Mesodermal cell (in vitro differentiated cells): Measurements from ENCODE around the gene COL1A1.

Experiments
- H3K27ac ChIP-seq: 2 replicates; pipeline ENCODE4 v1.7.0; 2013; ENCODE audit warnings: mild to moderate bottlenecking, low read depth, low read length, moderate library complexity; ENCODE audit not compliant: severe bottlenecking
- H3K36me3 ChIP-seq: 2 replicates; pipeline ENCODE4 v1.7.1; 2013; ENCODE audit warnings: mild to moderate bottlenecking, low read length, moderate library complexity; ENCODE audit not compliant: control insufficient read depth, insufficient read depth
- H3K4me1 ChIP-seq: one replicate; pipeline ENCODE4 v1.7.1; 2013; ENCODE audit warnings: mild to moderate bottlenecking, low read length; ENCODE audit not compliant: insufficient read depth, control insufficient read depth, poor library complexity, severe bottlenecking
- H3K4me3 ChIP-seq: 2 replicates; pipeline ENCODE4 v1.7.0; 2013; ENCODE audit warnings: low read length, control low read depth, mild to moderate bottlenecking; ENCODE audit not compliant: insufficient read depth, poor library complexity, severe bottlenecking; ENCODE audit errors: extremely low read depth
- H3K9me3 ChIP-seq: 2 replicates; pipeline ENCODE4 v1.7.1; 2013; ENCODE audit warnings: mild to moderate bottlenecking, low read length, moderate library complexity; ENCODE audit not compliant: control insufficient read depth
- WGBS, 2 experiments: methylation state at CpG; one replicate each; pipeline ENCODE4 v1.1.5; 2013; ENCODE audit warnings: missing lambda C conversion rate in 2 of 2; ENCODE audit not compliant: insufficient coverage in 2 of 2; 5-methylcytosine and 5-hydroxymethylcytosine counted together

The COL1A1 gene

GRCh38 chr17:50199211-50199802 lies 2.1 kb downstream of the COL1A1 start:
- peak overlapping the region; percentile 80 for H3K4me3 ChIP-seq
- no peaks in the 10 kb centered on the region for H3K9me3 ChIP-seq
- peak overlapping the region; percentile 81 for H3K27ac ChIP-seq
- H3K4me1 ChIP-seq, result peaks cover 33% of the 10 kb centered on the region
- peaks cover 53% of the 10 kb centered on the region for H3K36me3 ChIP-seq
- 34 to 49% methylated on average over 26 to 27 of the region's 41 CpGs for WGBS, 2 experiments

GRCh38 chr17:50198026-50198669 lies 3.3 kb downstream of the COL1A1 start:
- H3K36me3 ChIP-seq, result peaks cover 63% of the 10 kb centered on the region
- peaks cover 21% of the 10 kb centered on the region for H3K4me1 ChIP-seq
- no peak overlapping the region for H3K4me3 ChIP-seq
- 52 to 59% methylated on average over 4 to 6 of the region's 7 CpGs for WGBS, 2 experiments
- H3K9me3 ChIP-seq, result no peaks in the 10 kb centered on the region
- H3K27ac ChIP-seq, result no peak overlapping the region

- Histone ChIP-seq H3K4me1 (peaks cover 11% of the 10 kb centered on the region), H3K27ac (no peak overlapping the region), H3K4me3 (no peak overlapping the region), H3K9me3 (no peaks in the 10 kb centered on the region), H3K36me3 (peaks cover 76% of the 10 kb centered on the region)
- 95 to 100% methylated on average over 5 of the region's 6 CpGs for WGBS, 2 experiments
Observed at GRCh38 chr17:50196826-50197225, 4.6 kb downstream of the COL1A1 start.

GRCh38 chr17:50196036-50196435 lies 5.4 kb downstream of the COL1A1 start:
- Histone ChIP-seq H3K9me3 (no peaks in the 10 kb centered on the region), H3K4me1 (peaks cover 8% of the 10 kb centered on the region), H3K4me3 (no peak overlapping the region), H3K36me3 (peaks cover 84% of the 10 kb centered on the region), H3K27ac (peak overlapping the region; percentile 16)
- 97 to 100% methylated on average over 4 to 5 of the region's 5 CpGs for WGBS, 2 experiments

- no peak overlapping the region for H3K4me3 ChIP-seq
- H3K27ac ChIP-seq, result no peak overlapping the region
- no peaks in the 10 kb centered on the region for H3K9me3 ChIP-seq
- WGBS, 2 experiments, result 94 to 97% methylated on average over 16 to 17 of the region's 17 CpGs
- H3K36me3 ChIP-seq, result peaks cover 93% of the 10 kb centered on the region
- peaks cover 8% of the 10 kb centered on the region for H3K4me1 ChIP-seq
Observed at GRCh38 chr17:50194934-50195865, 6.2 kb downstream of the COL1A1 start.

- Histone ChIP-seq H3K4me1 (peaks cover 7% of the 10 kb centered on the region), H3K9me3 (no peaks in the 10 kb centered on the region), H3K36me3 (peaks cover 99% of the 10 kb centered on the region), H3K4me3 (no peak overlapping the region), H3K27ac (no peak overlapping the region)
- 89 to 95% methylated on average over 20 to 25 of the region's 25 CpGs for WGBS, 2 experiments
Observed at GRCh38 chr17:50194140-50194933, 7.1 kb downstream of the COL1A1 start.

GRCh38 chr17:50192618-50193291 lies 8.7 kb downstream of the COL1A1 start:
- WGBS, 2 experiments, result 92 to 95% methylated on average over 14 to 16 of the region's 16 CpGs
- peaks cover 99% of the 10 kb centered on the region for H3K36me3 ChIP-seq
- H3K4me1 ChIP-seq, result no peaks in the 10 kb centered on the region
- no peaks in the 10 kb centered on the region for H3K9me3 ChIP-seq
- no peak overlapping the region for H3K27ac ChIP-seq
- H3K4me3 ChIP-seq, result no peak overlapping the region

GRCh38 chr17:50192144-50192617 lies 9.2 kb downstream of the COL1A1 start:
- WGBS, 2 experiments, result 96 to 100% methylated on average over 2 to 3 of the region's 4 CpGs
- no peak overlapping the region for H3K4me3 ChIP-seq
- no peaks in the 10 kb centered on the region for H3K9me3 ChIP-seq
- H3K36me3 ChIP-seq, result peaks cover 99% of the 10 kb centered on the region
- H3K27ac ChIP-seq, result no peak overlapping the region
- H3K4me1 ChIP-seq, result no peaks in the 10 kb centered on the region

GRCh38 chr17:50191359-50192143 lies 9.9 kb downstream of the COL1A1 start:
- Histone ChIP-seq H3K4me3 (no peak overlapping the region), H3K27ac (no peak overlapping the region), H3K4me1 (peaks cover 5% of the 10 kb centered on the region), H3K9me3 (no peaks in the 10 kb centered on the region), H3K36me3 (peaks cover 99% of the 10 kb centered on the region)
- WGBS, 2 experiments, result 88 to 91% methylated on average over 17 to 19 of the region's 21 CpGs
